Hippocampal formation (tissue), 2 donors: ENCODE measurements around the gene GPM6B.
"Not testable (repeated sequence)": the region's sequence is repeated elsewhere in the genome, so short reads cannot be mapped to it uniquely, and the experiment has no call there.

ENCODE experiments used
- DNase-seq, 2 donors: peaks; one replicate each; lab custom pipeline; 2025; lab: John Stamatoyannopoulos, UW

Gene GPM6B

DNA sequence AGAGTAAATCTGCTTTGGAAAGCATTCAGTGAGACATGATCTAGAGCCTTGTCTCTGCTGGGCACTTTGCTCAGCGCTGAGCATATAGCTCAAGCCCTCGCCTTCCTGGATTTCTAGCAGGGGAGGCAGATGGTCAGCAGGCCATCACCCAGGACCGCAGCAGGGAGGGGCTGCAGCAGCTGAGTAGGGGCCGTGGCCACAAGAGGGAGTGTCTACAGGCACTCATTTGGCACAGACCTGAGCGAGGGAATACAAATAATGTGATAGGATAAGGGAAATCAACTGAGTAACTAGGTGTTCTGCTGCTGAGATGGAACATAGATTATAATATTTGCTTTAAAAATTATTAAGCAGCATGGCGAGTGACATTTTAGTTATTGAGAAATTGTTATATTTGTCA lies 52.1 kb downstream of the GPM6B start:
- DNase-seq: peak; percentile 28 to 55

GRCh38 chrX:13764281-13764680 lies 52.6 kb downstream of the GPM6B start:
- DNase-seq: peak; percentile 9 to 34

DNA sequence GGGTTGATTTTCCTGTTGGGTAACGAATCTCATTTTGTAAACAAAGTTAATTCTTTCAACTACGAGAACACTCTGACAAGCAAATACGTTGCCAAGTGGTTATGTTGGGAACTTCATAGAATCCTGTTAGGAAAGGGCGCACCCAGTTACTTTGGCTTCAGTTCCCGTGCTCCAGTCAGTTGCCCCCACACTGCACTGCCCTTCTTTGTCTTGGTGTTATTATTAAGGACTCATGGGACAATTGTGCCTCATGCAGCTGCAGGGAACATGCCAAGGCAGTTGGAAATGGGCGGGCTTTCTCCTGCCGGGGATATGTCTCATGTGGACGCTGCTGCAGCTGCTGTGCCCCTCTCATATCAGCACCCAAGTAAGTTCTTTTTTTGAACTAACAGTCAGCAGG lies 53.4 kb downstream of the GPM6B start:
- DNase-seq: peak in 1 of 2 donors; percentile 28

DNA sequence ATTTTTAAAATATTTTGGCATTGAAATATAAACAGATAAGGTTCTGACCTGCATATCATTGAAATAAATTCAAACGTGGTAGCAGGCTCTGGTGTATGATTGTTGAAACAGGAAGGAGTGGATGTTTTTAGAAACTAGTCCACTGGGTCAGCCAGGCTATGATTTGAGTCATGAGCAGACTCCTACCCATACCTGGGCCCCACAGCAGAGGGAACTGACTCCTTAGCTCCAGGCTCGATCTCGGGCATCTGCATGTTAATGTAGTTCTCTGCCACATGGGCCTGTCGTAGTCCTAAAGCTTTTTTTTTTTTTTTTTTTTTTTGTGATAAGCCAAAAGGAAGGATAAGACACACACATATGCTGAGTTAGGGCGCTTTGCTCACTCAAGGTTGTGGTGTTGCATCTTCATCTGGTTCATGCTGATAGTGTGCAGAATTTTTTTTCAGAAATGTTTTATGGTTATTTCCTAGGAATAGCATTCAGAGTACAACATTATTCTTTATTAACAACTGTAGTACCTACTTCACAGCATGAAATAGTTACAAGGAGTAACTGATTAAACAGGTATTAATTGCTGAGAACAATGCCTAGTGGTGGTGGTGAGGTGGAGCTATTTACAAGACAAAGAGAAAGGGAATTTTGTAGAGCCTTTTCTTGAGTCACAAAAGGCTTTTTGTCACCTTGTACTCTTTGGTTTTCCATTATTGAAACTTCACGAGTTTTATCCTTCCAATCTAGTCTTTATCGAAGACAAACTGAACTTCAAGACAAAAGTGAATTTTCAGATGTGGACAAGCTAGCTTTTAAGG lies 55.1 kb downstream of the GPM6B start:
- DNase-seq: no peak

DNA sequence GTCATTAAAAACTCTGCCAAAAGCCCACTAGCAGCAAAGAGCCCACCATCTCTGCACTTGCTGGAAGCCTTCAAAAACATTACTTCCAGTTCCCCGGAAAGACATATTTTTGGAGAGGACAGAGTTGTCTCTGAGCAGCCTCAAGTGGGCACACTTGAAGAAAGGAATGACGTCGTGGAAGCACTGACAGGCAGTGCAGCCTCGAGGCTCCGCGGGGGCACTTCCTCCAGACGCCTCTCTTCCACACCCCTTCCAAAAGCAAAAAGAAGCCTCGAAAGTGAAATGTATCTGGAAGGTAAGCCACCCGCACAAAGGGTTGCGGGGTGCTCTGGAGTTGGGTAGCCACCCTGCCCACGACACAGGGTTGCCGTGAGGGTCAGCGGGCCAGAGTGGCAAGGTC lies 56.5 kb downstream of the GPM6B start:
- DNase-seq: no peak

DNA sequence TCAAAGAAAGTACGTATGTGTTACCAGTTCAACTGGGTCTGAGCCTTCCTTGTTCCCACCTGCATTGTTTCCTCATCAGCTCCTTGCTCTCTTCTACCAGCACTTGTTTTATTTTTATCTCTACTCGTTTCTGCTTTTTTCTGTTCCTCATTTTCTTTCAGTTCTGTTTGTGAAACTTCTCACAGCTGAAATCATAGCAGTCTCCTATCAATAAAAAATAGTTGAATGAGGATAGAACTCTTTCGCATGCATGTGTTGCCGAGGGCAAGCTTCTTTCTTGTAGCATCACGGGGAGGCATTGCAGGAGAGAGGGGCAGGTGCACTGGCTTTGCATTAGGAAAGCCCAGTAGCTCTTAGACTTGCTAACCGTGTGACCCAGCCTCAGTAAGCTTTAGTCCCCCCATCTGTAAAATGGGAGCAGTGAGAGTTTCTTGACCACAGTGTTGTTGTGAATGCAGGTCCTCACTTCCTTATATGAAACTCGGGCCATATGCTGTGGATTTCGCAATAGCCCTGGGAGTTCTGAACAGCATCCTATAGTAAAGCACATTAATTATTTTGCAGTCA lies 57.7 kb downstream of the GPM6B start:
- no peak for DNase-seq

DNA sequence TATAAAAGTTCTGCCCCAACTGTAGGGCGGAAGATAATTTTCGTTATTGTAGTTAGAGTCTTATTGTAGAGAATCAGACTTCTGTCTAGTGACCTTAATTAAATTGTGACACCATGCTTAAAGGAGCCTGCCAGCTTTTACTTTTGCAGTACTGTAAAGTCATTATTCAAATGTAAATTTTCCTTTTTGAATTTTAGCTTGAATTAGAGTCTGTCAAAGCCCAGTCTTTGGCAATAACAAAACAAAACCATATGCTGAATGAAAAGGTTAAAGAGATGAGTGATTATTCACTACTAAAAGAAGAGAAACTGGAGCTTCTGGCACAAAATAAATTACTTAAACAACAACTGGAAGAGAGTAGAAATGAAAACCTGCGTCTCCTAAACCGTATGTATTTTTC lies 60.5 kb downstream of the GPM6B start:
- no peak for DNase-seq

- no peak for DNase-seq
These were observed 61.6 kb downstream of the GPM6B start for GRCh38 chrX:13755254-13755653.

GRCh38 chrX:13754765-13755164 lies 62.1 kb downstream of the GPM6B start:
- no peak for DNase-seq

GRCh38 chrX:13752646-13753045 lies 64.2 kb downstream of the GPM6B start:
- no peak for DNase-seq

DNA sequence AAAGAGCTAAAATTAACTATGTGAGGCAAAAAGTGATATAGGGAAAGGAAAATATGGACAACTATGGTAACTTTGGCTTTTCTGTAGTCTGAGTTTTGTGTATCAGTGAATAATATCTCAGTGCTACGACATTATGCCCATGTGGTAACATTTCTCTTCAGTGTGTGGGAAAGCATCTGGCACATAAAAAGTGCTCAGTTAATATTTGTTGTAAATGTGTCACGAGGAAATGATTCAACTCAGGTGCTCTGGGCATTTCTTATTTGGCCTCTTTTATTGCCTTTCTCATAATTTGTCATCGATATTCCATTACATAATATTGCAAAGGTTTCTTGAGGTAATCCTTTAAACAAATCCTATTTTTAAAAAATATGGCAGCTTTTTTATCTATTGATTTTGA lies 64.8 kb downstream of the GPM6B start:
- no peak for DNase-seq

DNA sequence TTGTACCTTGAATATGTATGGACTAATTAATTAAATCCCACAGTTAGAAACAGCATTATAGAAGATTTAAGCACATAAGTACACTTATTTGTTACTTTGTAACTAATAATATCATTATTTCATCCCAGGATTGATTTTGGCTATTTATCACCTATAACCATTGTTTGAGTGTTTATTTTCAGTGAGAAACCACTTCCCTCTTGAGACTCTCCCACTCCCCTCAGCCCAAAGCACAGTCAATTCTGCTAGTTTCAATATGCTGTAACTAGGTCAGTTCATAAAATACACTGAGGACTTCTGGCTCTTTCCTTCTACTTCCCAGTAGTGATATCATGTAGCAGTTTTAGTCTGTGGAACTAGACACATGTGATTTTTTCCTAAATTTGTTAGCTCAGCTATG lies 66.1 kb downstream of the GPM6B start:
- no peak for DNase-seq

- peak in 1 of 2 donors; percentile 35 for DNase-seq
These were observed 66.7 kb downstream of the GPM6B start for GRCh38 chrX:13750204-13750603.

- no peak for DNase-seq
These were observed 68.4 kb downstream of the GPM6B start for GRCh38 chrX:13748486-13748885.

DNA sequence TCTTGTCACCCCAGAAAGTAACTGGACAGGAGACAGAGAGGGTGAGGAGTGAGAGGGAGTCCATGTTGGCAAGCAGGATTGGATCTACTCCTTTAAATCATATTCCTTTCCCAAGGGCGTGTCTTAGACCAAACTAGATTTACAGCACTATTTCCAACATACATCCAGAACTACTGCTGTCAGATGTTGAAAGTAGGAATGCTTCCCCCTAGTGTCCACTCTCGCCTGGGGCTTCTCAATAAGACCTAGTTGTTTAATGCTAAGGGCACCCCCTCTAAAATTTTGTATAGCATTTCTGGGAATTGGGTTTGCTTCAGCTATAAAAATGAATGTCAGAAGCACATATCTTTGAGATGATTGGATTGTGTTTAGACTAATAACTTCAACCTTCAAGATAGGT lies 69.1 kb downstream of the GPM6B start:
- DNase-seq: peak in 1 of 2 donors; percentile 3

- no peak for DNase-seq
These were observed 74.3 kb downstream of the GPM6B start for GRCh38 chrX:13742397-13743176.

DNA sequence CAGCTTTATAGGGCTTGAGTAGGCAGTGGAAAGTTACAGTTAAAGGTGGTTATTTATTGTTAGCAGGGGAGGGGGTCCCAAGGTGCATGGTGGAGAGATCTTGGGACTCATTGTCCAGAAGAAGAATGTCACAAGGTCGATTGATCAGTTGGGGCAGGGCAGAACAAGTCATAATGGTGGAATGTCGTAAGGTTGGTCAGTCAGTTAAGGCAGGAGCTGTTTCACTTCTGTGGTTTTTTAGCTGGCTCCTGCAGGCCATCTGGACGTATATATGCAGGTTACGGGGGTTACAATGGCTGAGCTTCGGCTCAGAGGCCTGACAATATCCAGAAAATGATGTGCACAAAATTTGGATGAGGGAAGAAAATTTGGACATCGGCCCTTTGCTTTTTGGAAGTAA lies 75.2 kb downstream of the GPM6B start:
- no peak for DNase-seq

DNA sequence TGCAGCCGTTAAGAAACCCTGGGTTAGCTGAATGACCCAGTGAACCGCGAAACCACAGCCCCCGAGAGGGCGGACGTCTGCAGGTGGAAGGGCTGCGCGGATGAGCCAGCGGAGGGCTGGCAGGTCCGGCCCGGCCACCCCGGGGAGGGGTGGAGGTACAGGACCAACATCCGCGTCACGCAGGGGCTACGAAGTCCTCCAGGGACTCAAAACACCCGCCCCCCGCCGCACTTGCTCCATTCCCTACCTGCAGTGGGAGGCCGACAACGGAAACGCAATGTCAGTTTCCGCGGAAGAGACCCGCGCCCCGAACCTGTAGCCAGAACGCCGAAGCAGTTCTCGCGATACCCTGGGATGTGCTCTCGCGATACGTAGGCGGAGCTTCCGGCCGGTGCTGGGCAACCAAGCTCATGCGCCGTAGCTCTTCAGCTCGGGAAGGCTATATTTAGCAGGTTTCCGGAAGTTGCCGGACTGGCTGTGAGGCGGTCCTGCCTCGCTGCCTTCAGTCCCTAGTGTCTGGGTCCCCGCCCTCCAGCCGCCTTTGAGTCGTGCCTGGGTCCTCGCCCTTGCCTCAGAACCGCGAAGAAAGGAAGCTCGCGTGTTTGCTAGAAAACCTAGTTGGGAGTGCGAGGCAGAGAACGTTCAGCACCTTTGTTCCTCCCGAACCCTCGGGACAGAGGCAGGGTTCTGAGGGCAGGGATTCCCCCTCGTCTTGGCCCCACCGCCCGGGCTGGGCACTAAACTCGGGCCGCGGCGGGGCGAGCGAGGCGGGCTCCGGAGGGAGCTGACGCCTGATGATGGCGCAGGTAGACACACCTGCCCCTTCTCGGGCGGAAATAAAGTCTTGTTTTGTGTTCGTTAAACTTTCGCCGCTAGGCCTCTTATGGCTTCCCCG lies 82.4 kb downstream of the GPM6B start, which contains the start of the genes OFD1 and TRAPPC2:
OFD1 (plus strand) TSS at position 471 of the 895 bp plus-strand sequence; CDS start at position 795, 324 bp downstream.
TRAPPC2 (minus strand) TSS at position 343 of the 895 bp plus-strand sequence. CDS start 14,657 bp downstream, outside the sequence.
- DNase-seq: peak; percentile 80 to 82

GRCh38 chrX:13733506-13733905 lies 83.4 kb downstream of the GPM6B start:
- DNase-seq: no peak

DNA sequence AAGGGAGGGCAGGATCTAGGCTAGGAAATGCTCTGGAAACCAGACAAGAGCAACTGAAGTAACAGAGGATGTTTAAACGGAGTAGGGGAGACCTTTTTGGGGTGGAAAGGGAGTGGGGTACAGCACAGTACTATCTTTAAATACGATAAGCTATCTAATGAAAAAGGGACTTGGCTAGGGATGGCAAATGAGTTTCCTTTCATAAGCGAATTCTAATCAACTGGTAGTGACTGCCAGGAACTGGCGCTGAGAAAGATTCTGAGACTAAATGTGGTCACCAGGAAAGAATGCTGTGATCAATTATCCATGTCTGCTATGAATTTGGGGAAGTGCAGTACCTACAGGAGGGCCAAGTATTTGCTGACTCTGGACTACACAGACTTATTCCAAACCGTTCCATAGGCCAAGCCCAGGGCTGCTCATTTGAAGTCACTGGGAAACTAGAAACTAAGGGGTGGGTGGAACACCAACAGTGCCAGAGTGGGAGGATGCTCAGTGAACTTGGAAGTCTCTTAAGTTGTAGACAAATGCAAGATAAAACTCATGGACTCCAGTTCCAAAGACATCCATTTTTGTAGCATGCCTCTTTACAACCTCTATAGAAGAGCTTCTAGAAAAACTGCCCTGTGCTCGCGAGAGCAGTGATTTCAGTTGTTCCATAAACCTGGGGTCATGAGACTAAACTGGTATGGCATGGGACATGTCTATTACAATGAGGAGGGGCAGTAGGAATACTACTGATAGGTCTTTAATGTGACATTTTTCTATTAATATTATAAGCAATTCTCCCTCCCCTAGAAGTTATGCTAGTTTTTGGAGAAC lies 84.4 kb downstream of the GPM6B start:
- DNase-seq: no peak

- not testable (repeated sequence) for DNase-seq
These were observed 86.4 kb downstream of the GPM6B start for GRCh38 chrX:13730523-13730922.
